NCI-H2196 treated with DMSO at 0.1 percent for 48 hours (cell line): Measurements from ENCODE around the gene FKBP6.
"Not testable (repeated sequence)": the region's sequence is repeated elsewhere in the genome, so short reads cannot be mapped to it uniquely, and the experiment has no call there.

ENCODE experiments used
- DNase-seq: peaks from one replicate; lab custom pipeline; 2025; ENCODE audit not compliant: unreplicated experiment; lab: John Stamatoyannopoulos, UW

The FKBP6 gene

DNA sequence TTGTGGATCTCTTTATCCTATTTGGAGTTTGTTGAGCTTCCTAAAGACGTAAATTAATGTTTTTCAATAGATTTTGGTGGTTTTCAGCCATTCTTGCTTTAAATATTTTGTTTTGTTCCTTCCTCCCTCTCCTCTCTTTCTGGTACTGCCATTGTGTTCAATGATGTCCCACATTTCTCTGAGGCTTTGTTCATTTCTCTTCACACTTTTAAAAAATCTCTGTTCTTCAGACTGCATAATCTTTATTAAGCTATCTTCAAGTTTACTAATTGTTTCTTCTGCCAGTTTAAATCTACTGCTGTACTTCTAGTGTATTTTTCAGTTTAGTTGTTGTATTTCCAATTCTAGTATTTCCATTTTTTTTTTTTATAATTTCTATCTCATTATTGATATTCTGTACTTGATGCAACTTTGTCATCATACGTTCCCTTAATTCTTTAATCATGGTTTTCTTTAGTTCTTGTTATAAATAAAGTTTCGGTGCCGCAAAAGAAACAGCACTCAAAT lies 60.0 kb downstream of the FKBP6 start:
- DNase-seq = no peak

DNA sequence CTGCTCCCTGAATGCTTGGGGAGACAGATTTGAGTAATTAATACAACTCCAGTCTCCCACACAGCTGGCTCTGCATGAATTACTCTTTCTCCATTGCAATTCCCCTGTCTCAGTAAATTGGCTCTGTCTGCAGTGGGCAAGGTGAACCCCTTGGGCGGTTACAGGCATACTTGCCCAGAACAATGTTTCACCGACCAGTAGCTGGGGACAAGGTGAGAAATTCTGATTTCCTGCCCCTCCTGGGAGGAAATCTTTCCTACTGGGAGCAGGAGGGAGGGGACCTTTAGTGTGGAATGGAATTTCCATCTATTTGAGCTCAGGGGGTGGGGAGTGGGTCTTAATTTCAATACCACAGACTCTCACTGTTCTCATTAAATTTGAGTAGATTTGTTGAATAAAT lies 63.4 kb downstream of the FKBP6 start:
- no peak for DNase-seq

DNA sequence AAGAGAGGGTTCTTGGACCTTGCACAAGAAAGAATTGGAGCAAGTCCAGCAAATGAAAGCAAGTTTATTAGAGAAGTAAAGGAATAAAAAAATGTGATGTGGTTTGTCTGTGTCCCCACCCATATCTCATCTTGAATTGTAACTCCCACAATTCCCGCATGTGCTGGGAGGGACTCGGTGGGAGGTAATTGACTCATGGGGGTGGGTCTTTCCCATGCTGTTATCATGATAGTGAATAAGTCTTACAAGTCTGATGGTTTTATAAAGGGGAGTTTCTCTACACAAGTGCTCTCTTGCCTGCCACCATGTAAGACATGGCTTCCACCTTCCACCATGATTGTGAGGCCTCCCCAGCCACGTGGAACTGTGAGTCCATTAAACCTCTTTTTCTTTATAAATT lies 66.5 kb downstream of the FKBP6 start:
- DNase-seq = no peak

- no peak for DNase-seq
Measured at GRCh38 chr7:73395538-73396503, 67.9 kb downstream of the FKBP6 start.

GRCh38 chr7:73397521-73398281 lies 69.7 kb downstream of the FKBP6 start:
- DNase-seq = no peak

GRCh38 chr7:73399185-73400050 lies 71.5 kb downstream of the FKBP6 start:
- DNase-seq = not testable (repeated sequence)

GRCh38 chr7:73404860-73405259 lies 76.9 kb downstream of the FKBP6 start:
- DNase-seq = not testable (repeated sequence)
